ENCODE data around the gene LMAN1L.

DNA sequence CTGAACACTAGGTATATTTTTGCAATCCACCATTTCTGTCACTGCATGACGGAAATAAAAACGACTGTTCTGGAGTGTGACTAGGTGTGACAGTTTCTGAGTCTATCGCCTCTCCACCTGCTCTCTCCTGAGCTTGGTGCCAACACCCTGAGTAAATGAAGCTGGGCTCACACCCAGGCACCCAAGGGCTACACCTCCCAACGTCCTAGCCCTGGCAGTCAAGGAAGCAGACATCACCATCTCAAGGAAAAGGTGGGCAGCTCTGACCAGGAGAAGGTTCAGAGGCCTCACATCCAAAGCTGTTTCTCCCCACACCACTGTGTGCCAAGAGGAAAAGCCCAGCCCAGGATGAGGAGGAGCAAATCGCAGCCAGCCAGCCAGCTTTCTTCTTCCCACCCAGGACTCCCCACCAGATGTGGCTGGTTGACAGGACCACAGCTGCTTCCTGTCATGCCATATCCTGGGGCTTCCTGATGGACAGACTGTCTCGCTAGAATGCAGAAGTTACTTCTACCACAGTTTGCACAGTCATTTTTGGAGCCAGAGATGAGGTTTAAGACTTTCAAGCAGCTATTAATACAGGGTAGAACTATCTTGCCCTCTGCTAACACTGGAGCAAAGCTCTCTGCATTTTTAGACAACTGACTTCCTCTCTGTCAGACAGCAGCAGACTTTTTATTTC, 57.2 kb downstream of the LMAN1L start:
- TF ChIP-seq, protein P1, sequence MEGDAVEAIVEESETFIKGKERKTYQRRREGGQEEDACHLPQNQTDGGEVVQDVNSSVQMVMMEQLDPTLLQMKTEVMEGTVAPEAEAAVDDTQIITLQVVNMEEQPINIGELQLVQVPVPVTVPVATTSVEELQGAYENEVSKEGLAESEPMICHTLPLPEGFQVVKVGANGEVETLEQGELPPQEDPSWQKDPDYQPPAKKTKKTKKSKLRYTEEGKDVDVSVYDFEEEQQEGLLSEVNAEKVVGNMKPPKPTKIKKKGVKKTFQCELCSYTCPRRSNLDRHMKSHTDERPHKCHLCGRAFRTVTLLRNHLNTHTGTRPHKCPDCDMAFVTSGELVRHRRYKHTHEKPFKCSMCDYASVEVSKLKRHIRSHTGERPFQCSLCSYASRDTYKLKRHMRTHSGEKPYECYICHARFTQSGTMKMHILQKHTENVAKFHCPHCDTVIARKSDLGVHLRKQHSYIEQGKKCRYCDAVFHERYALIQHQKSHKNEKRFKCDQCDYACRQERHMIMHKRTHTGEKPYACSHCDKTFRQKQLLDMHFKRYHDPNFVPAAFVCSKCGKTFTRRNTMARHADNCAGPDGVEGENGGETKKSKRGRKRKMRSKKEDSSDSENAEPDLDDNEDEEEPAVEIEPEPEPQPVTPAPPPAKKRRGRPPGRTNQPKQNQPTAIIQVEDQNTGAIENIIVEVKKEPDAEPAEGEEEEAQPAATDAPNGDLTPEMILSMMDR (IDR thresholded peaks at IDR 0.05; ENCODE audit: poor library complexity) = no peak
- no peak for TF ChIP-seq EZH2 (IDR thresholded peaks at IDR 0.05; ENCODE audit: borderline replicate concordance)
- TF ChIP-seq EZH2phosphoT487 (IDR thresholded peaks at IDR 0.05; ENCODE audit: low read depth, severe bottlenecking, unreplicated experiment) = no peak
